IPS-20b (cell line): ENCODE measurements around the gene CRLF1.
A peak's percentile ranks its signal among the peaks of the same experiment; 100 is the strongest.

Source experiments
- H3K27ac ChIP-seq: one replicate; pipeline ENCODE4 v1.5.1; 2013; ENCODE audit warnings: low read length
- H3K27me3 ChIP-seq: 2 replicates; pipeline ENCODE4 v1.6.1; 2013; ENCODE audit warnings: mild to moderate bottlenecking, low read length, inconsistent platforms; ENCODE audit not compliant: insufficient read depth
- H3K36me3 ChIP-seq: 2 replicates; pipeline ENCODE4 v1.6.1; 2013; ENCODE audit warnings: low read depth, mild to moderate bottlenecking, inconsistent platforms, low read length, moderate library complexity; ENCODE audit not compliant: insufficient read depth
- H3K4me1 ChIP-seq: 2 replicates; pipeline ENCODE4 v1.6.1; 2013; ENCODE audit warnings: mild to moderate bottlenecking, control low read depth, inconsistent platforms, low read length, moderate library complexity; ENCODE audit not compliant: insufficient read depth
- H3K4me3 ChIP-seq: 2 replicates; pipeline ENCODE4 v1.5.1; 2013; ENCODE audit warnings: mild to moderate bottlenecking, low read length, inconsistent platforms
- H3K9ac ChIP-seq: 2 replicates; pipeline ENCODE4 v1.6.1; 2013; ENCODE audit warnings: low read depth, mild to moderate bottlenecking, inconsistent platforms, low read length, moderate library complexity
- H3K9me3 ChIP-seq: 2 replicates; pipeline ENCODE4 v1.6.1; 2013; ENCODE audit warnings: mild to moderate bottlenecking, low read depth, low read length, inconsistent platforms; ENCODE audit not compliant: insufficient read depth

The CRLF1 gene

GRCh38 chr19:18634612-18635297 lies 28.2 kb upstream of the CRLF1 start:
- no peak overlapping the region for H3K9ac ChIP-seq

GRCh38 chr19:18633321-18633720 lies 26.7 kb upstream of the CRLF1 start:
- H3K4me3 ChIP-seq, result no peak overlapping the region
- H3K9me3 ChIP-seq, result no peaks in the 10 kb centered on the region
- H3K36me3 ChIP-seq, result no peaks in the 10 kb centered on the region
- H3K27ac ChIP-seq, result no peak overlapping the region
- H3K9ac ChIP-seq, result no peak overlapping the region
- H3K4me1 ChIP-seq, result no peaks in the 10 kb centered on the region; the same call in 1 of the 2 replicates
- H3K27me3 ChIP-seq, result peaks cover 38% of the 10 kb centered on the region

More at GRCh38 chr19:18634612-18635297, 28.2 kb upstream of the CRLF1 start:
- no peaks in the 10 kb centered on the region; the same call in 1 of the 2 replicates for H3K4me1 ChIP-seq
- peaks cover 27% of the 10 kb centered on the region for H3K27me3 ChIP-seq
- no peaks in the 10 kb centered on the region for H3K36me3 ChIP-seq
- no peak overlapping the region for H3K4me3 ChIP-seq
- H3K27ac ChIP-seq, result no peak overlapping the region
- H3K9me3 ChIP-seq, result no peaks in the 10 kb centered on the region

- H3K36me3 ChIP-seq, result no peaks in the 10 kb centered on the region
- no peaks in the 10 kb centered on the region for H3K9me3 ChIP-seq
- no peak overlapping the region for H3K9ac ChIP-seq
- no peak overlapping the region for H3K27ac ChIP-seq
- H3K4me3 ChIP-seq, result no peak overlapping the region
- peaks cover 29% of the 10 kb centered on the region for H3K27me3 ChIP-seq
- no peaks in the 10 kb centered on the region for H3K4me1 ChIP-seq
Measured at GRCh38 chr19:18629166-18630088, 22.8 kb upstream of the CRLF1 start.

- no peaks in the 10 kb centered on the region for H3K4me1 ChIP-seq
- no peak overlapping the region for H3K27ac ChIP-seq
- H3K9ac ChIP-seq, result no peak overlapping the region
- H3K36me3 ChIP-seq, result no peaks in the 10 kb centered on the region
- H3K9me3 ChIP-seq, result no peaks in the 10 kb centered on the region
- H3K4me3 ChIP-seq, result no peak overlapping the region
- peaks cover 19% of the 10 kb centered on the region for H3K27me3 ChIP-seq
Measured at GRCh38 chr19:18626906-18627305, 20.3 kb upstream of the CRLF1 start.

- no peak overlapping the region for H3K4me3 ChIP-seq
Measured at GRCh38 chr19:18620902-18621301, 14.3 kb upstream of the CRLF1 start.

GRCh38 chr19:18620311-18620710 lies 13.7 kb upstream of the CRLF1 start:
- H3K27me3 ChIP-seq, result peaks cover 26% of the 10 kb centered on the region
- H3K4me1 ChIP-seq, result no peaks in the 10 kb centered on the region
- no peaks in the 10 kb centered on the region for H3K36me3 ChIP-seq
- H3K4me3 ChIP-seq, result no peak overlapping the region
- H3K27ac ChIP-seq, result no peak overlapping the region
- H3K9ac ChIP-seq, result no peak overlapping the region
- no peaks in the 10 kb centered on the region for H3K9me3 ChIP-seq

More at GRCh38 chr19:18620902-18621301, 14.3 kb upstream of the CRLF1 start:
- H3K27ac ChIP-seq, result no peak overlapping the region
- H3K27me3 ChIP-seq, result peaks cover 20% of the 10 kb centered on the region
- H3K9ac ChIP-seq, result no peak overlapping the region
- H3K36me3 ChIP-seq, result no peaks in the 10 kb centered on the region
- H3K9me3 ChIP-seq, result no peaks in the 10 kb centered on the region
- no peaks in the 10 kb centered on the region for H3K4me1 ChIP-seq

- Histone ChIP-seq H3K27me3 (peaks cover 42% of the 10 kb centered on the region), H3K27ac (no peak overlapping the region), H3K9ac (no peak overlapping the region), H3K36me3 (no peaks in the 10 kb centered on the region), H3K4me3 (no peak overlapping the region), H3K9me3 (no peaks in the 10 kb centered on the region), H3K4me1 (peaks cover 2% of the 10 kb centered on the region; the same call in 1 of the 2 replicates)
Measured at GRCh38 chr19:18618236-18618635, 11.6 kb upstream of the CRLF1 start.

GRCh38 chr19:18617562-18617961 lies 11.0 kb upstream of the CRLF1 start:
- Histone ChIP-seq H3K27ac (no peak overlapping the region), H3K9me3 (no peaks in the 10 kb centered on the region), H3K27me3 (peaks cover 49% of the 10 kb centered on the region), H3K4me3 (no peak overlapping the region), H3K36me3 (no peaks in the 10 kb centered on the region), H3K4me1 (peaks cover 2% of the 10 kb centered on the region; the same call in 1 of the 2 replicates), H3K9ac (no peak overlapping the region)

GRCh38 chr19:18616023-18616422 lies 9.4 kb upstream of the CRLF1 start:
- Histone ChIP-seq H3K4me3 (no peak overlapping the region), H3K27ac (no peak overlapping the region), H3K36me3 (no peaks in the 10 kb centered on the region), H3K4me1 (peaks cover 2% of the 10 kb centered on the region; the same call in 1 of the 2 replicates), H3K27me3 (peaks cover 64% of the 10 kb centered on the region), H3K9ac (no peak overlapping the region), H3K9me3 (no peaks in the 10 kb centered on the region)

- peak overlapping the region; percentile 49; the same call in 1 of the 2 replicates for H3K4me3 ChIP-seq
- no peak overlapping the region for H3K9ac ChIP-seq
- no peak overlapping the region for H3K27ac ChIP-seq
- no peaks in the 10 kb centered on the region for H3K36me3 ChIP-seq
- peaks cover 11% of the 10 kb centered on the region; the same call in 1 of the 2 replicates for H3K4me1 ChIP-seq
- no peaks in the 10 kb centered on the region for H3K9me3 ChIP-seq
- H3K27me3 ChIP-seq, result peaks cover 88% of the 10 kb centered on the region
Measured at GRCh38 chr19:18613589-18614234, 7.1 kb upstream of the CRLF1 start.

GRCh38 chr19:18612772-18613588 lies 6.4 kb upstream of the CRLF1 start, which contains the start of gene TMEM59L:
TSS of gene TMEM59L (plus strand) at chr19:18612870. CDS start at chr19:18612959, 89 bp downstream.
- Histone ChIP-seq H3K36me3 (no peaks in the 10 kb centered on the region), H3K4me1 (peaks cover 13% of the 10 kb centered on the region; the same call in 1 of the 2 replicates), H3K27me3 (peaks cover 95% of the 10 kb centered on the region), H3K4me3 (peak within 1 kb of the TSS; percentile 49), H3K9me3 (no peaks in the 10 kb centered on the region), H3K9ac (no peak within 1 kb of the TSS), H3K27ac (no peak within 1 kb of the TSS)
